Colonic mucosa (tissue), 4 donors: ENCODE measurements around the gene PI4KA. TPM values are rescaled to one million over a fixed set of nuclear protein-coding genes. Genes with fewer than 3 reads are reported as not detected.
"Not testable (repeated sequence)": the region's sequence is repeated elsewhere in the genome, so short reads cannot be mapped to it uniquely, and the experiment has no call there.

Experiments
- DNase-seq: peaks from one replicate; pipeline ENCODE4 v3.0.0-alpha.2; 2020
- H3K27ac ChIP-seq: fragments of 200-600 bp; one replicate; pipeline ENCODE4 v1.8.0; 2021
- H3K27me3 ChIP-seq: fragments of 200-600 bp; one replicate; pipeline ENCODE4 v1.8.0; 2021
- H3K36me3 ChIP-seq: fragments of 200-600 bp; one replicate; pipeline ENCODE4 v1.8.0; 2021
- H3K4me1 ChIP-seq: fragments of 200-600 bp; one replicate; pipeline ENCODE4 v1.8.0; 2021; ENCODE audit warnings: mild to moderate bottlenecking
- H3K4me3 ChIP-seq: fragments of 200-600 bp; one replicate; pipeline ENCODE4 v1.8.0; 2021
- H3K9ac ChIP-seq, 2 donors: one replicate each; pipeline ENCODE4 v1.7.0; 2013; ENCODE audit warnings: control low read depth in 2 of 2, low read depth in 2 of 2, low read length in 2 of 2
- H3K9me3 ChIP-seq: fragments of 200-600 bp; one replicate; pipeline ENCODE4 v1.8.0; 2021
- CTCF ChIP-seq: fragments of 200-600 bp; IDR thresholded peaks from one replicate; pipeline ENCODE4 v1.8.0; 2022; ENCODE audit warnings: antibody characterized with exemption, mild to moderate bottlenecking
- intact Hi-C: fragments of 100-400 bp; cut with DNase I; formaldehyde crosslinking; loops from one replicate; pipeline ENCODE4 v1.14.1; 2022
- total RNA-seq, 2 donors: library from RNA; stranded (reverse); fragmentation: NEBNext Ultra II Directional in 1 of 2; extraction: Animal tissue kit (Norgen Biotek cat#: 25700) in 1 of 2; gene quantifications; one replicate each; pipeline ENCODE4 v1.2.1, GENCODE V29; 2021
- donor health status: healthy.
- donor health status: DM: no; HTN: no; CAD: no.
- donor health status: DM: no; HTN: no; CAD: no.

Gene PI4KA
- total RNA-seq, 2 donors from 2014 or later: 69.4 to 86.8 TPM

- intact Hi-C loops, H3K36me3 ChIP-seq, H3K27me3 ChIP-seq, H3K4me1 ChIP-seq, H3K9me3 ChIP-seq, DNase-seq, H3K27ac ChIP-seq, H3K9ac ChIP-seq, H3K4me3 ChIP-seq: not testable (repeated sequence)
Observed at GRCh38 chr22:20687356-20688172, 171.0 kb downstream of the PI4KA start.

- DNase-seq, H3K36me3 ChIP-seq, H3K9ac ChIP-seq, intact Hi-C loops, H3K4me1 ChIP-seq, H3K27ac ChIP-seq, H3K27me3 ChIP-seq, H3K9me3 ChIP-seq, H3K4me3 ChIP-seq: not testable (repeated sequence)
Observed at GRCh38 chr22:20685764-20686163, 172.8 kb downstream of the PI4KA start.

- H3K4me1 ChIP-seq, intact Hi-C loops, DNase-seq, H3K9me3 ChIP-seq, H3K27ac ChIP-seq, H3K4me3 ChIP-seq, H3K9ac ChIP-seq, H3K36me3 ChIP-seq, H3K27me3 ChIP-seq: not testable (repeated sequence)
Observed at GRCh38 chr22:20678792-20679435, 179.7 kb downstream of the PI4KA start.

GRCh38 chr22:20677684-20678242 lies 180.8 kb downstream of the PI4KA start:
- TF ChIP-seq CTCF: no peak
- DNase-seq: no peak
- Histone ChIP-seq H3K4me1 (no peaks in the 10 kb centered on the region), H3K4me3 (no peak overlapping the region), H3K36me3 (no peaks in the 10 kb centered on the region), H3K27me3 (peaks cover 4% of the 10 kb centered on the region), H3K9ac (no peak overlapping the region), H3K27ac (no peak overlapping the region), H3K9me3 (no peaks in the 10 kb centered on the region)
- intact Hi-C loops: no loop called here

- intact Hi-C loops, DNase-seq, H3K36me3 ChIP-seq, H3K27ac ChIP-seq, H3K4me1 ChIP-seq, H3K9me3 ChIP-seq, H3K4me3 ChIP-seq, H3K9ac ChIP-seq: not testable (repeated sequence)
- H3K27me3 ChIP-seq: peaks cover 13% of the 10 kb centered on the region
Observed at GRCh38 chr22:20675613-20676012, 183.0 kb downstream of the PI4KA start.

- H3K9me3 ChIP-seq: no peaks in the 10 kb centered on the region
- no peaks in the 10 kb centered on the region for H3K36me3 ChIP-seq
- no peak overlapping the region for H3K27ac ChIP-seq
- H3K27me3 ChIP-seq: peaks cover 16% of the 10 kb centered on the region
- TF ChIP-seq CTCF: no peak
- H3K4me3 ChIP-seq: no peak overlapping the region
- intact Hi-C loops: no loop called here
- DNase-seq: no peak
- no peak overlapping the region for H3K9ac ChIP-seq
- no peaks in the 10 kb centered on the region for H3K4me1 ChIP-seq
Observed at GRCh38 chr22:20674998-20675397, 183.6 kb downstream of the PI4KA start.

- Histone ChIP-seq H3K9ac (no peak overlapping the region), H3K36me3 (no peaks in the 10 kb centered on the region), H3K9me3 (no peaks in the 10 kb centered on the region), H3K4me1 (no peaks in the 10 kb centered on the region), H3K27ac (no peak overlapping the region), H3K4me3 (no peak overlapping the region), H3K27me3 (peaks cover 16% of the 10 kb centered on the region)
- intact Hi-C loops: no loop called here
- no peak for TF ChIP-seq CTCF
- DNase-seq: no peak
Observed at GRCh38 chr22:20673295-20674195, 185.1 kb downstream of the PI4KA start.
